ENCODE data around the gene JAK1. TPM values are rescaled to one million over a fixed set of nuclear protein-coding genes. Genes with fewer than 3 reads are reported as not detected.

JAK1 gene
- total RNA-seq, 1 experiment from 2014 or later, result 138 TPM

- Histone ChIP-seq H3K27ac (ENCODE audit: low read length) (no peak overlapping the region), H3K4me1 (ENCODE audit: control insufficient read depth, insufficient read depth, low read length) (no peaks in the 10 kb centered on the region), H3K4me3 (ENCODE audit: low read depth in 2 of 2, low read length in 2 of 2) (no peak overlapping the region), H3K9me3 (ENCODE audit: control insufficient read depth, insufficient read depth, low read depth, low read length) (no peaks in the 10 kb centered on the region), H3K36me3 (ENCODE audit: control insufficient read depth, insufficient read depth, low read length) (peaks cover 5% of the 10 kb centered on the region), H3K27me3 (ENCODE audit: control insufficient read depth, insufficient read depth, low read length) (no peaks in the 10 kb centered on the region)
- DNase-seq (ENCODE audit: low read depth, low spot score) (no peak), ATAC-seq (no peak)
- TF ChIP-seq CTCF (IDR thresholded peaks at IDR 0.05), result no peak
- no peak for TF ChIP-seq SIN3A (IDR thresholded peaks at IDR 0.05; ENCODE audit: borderline replicate concordance, insufficient read depth, low read depth, low read length)
- no peak for TF ChIP-seq REST (IDR thresholded peaks at IDR 0.05; ENCODE audit: insufficient read depth in 1 of 2, low read depth in 2 of 2, low read length in 1 of 2)
- TF ChIP-seq TCF7L2 (IDR thresholded peaks at IDR 0.05; ENCODE audit: low read depth, low read length), result no peak
- no peak for TF ChIP-seq POLR2AphosphoS5 (IDR thresholded peaks at IDR 0.05; ENCODE audit: low read depth, low read length)
- intact Hi-C loops (cut with micrococcal nuclease; ENCODE audit: unreplicated experiment) (no loop called here), in situ Hi-C loops (cut with HindIII; ENCODE audit: low pct_unique_long_range_greater_than_20kb, low sequenced_read_pairs) (no loop called here)
- no TSS peak for BruUV-seq (replicated peaks)
- ChIA-PET POLR2A (no interaction called here), CTCF (no interaction called here)
Observed at GRCh38 chr1:64875606-64876005, 90.7 kb downstream of the JAK1 start.

GRCh38 chr1:64875101-64875500 is 91.2 kb downstream of the JAK1 start:
- ATAC-seq (no peak), DNase-seq (ENCODE audit: low read depth, low spot score) (no peak)
- in situ Hi-C loops (cut with HindIII; ENCODE audit: low pct_unique_long_range_greater_than_20kb, low sequenced_read_pairs) (no loop called here), intact Hi-C loops (cut with micrococcal nuclease; ENCODE audit: unreplicated experiment) (no loop called here)
- no peak for TF ChIP-seq TCF7L2 (IDR thresholded peaks at IDR 0.05; ENCODE audit: low read depth, low read length)
- TF ChIP-seq CTCF (IDR thresholded peaks at IDR 0.05), result no peak
- no peak for TF ChIP-seq REST (IDR thresholded peaks at IDR 0.05; ENCODE audit: insufficient read depth in 1 of 2, low read depth in 2 of 2, low read length in 1 of 2)
- no peak for TF ChIP-seq POLR2AphosphoS5 (IDR thresholded peaks at IDR 0.05; ENCODE audit: low read depth, low read length)
- no peak for TF ChIP-seq SIN3A (IDR thresholded peaks at IDR 0.05; ENCODE audit: borderline replicate concordance, insufficient read depth, low read depth, low read length)
- Histone ChIP-seq H3K27me3 (ENCODE audit: control insufficient read depth, insufficient read depth, low read length) (no peaks in the 10 kb centered on the region), H3K4me1 (ENCODE audit: control insufficient read depth, insufficient read depth, low read length) (no peaks in the 10 kb centered on the region), H3K4me3 (ENCODE audit: low read depth in 2 of 2, low read length in 2 of 2) (no peak overlapping the region), H3K36me3 (ENCODE audit: control insufficient read depth, insufficient read depth, low read length) (peaks cover 5% of the 10 kb centered on the region), H3K27ac (ENCODE audit: low read length) (no peak overlapping the region), H3K9me3 (ENCODE audit: control insufficient read depth, insufficient read depth, low read depth, low read length) (no peaks in the 10 kb centered on the region)
- CTCF ChIA-PET, result no interaction called here
- POLR2A ChIA-PET, result no interaction called here
- BruUV-seq (replicated peaks), result no TSS peak

Measured in Panc1 (cell line).